HEK293 (cell line): ENCODE measurements around the gene IL11.

ENCODE experiments used
- CTCF ChIP-seq: fragments of 450-650 bp; formaldehyde crosslinking; IDR thresholded peaks from 2 replicates; pipeline ENCODE4 v1.5.1; 2016; ENCODE audit warnings: missing biosample characterization, missing genetic modification characterization
- WT1 ChIP-seq: fragments of 450-650 bp; formaldehyde crosslinking; IDR thresholded peaks from 2 replicates; pipeline ENCODE4 v1.5.1; 2016; ENCODE audit warnings: missing biosample characterization, missing genetic modification characterization
- ZNF239 ChIP-seq: fragments of 450-650 bp; formaldehyde crosslinking; IDR thresholded peaks from 2 replicates; pipeline ENCODE4 v1.5.1; 2016; ENCODE audit warnings: missing biosample characterization, missing genetic modification characterization
- ZNF274 ChIP-seq, 2 experiments: fragments of 200-500 bp in 1 of 2; fragments of 450-650 bp in 1 of 2; sonication (Bioruptor generic) in 1 of 2; formaldehyde crosslinking in 1 of 2; IDR thresholded peaks; 2 replicates each; pipeline versions ENCODE4 v1.5.1 to v1.6.1; 2014 to 2016; ENCODE audit warnings: borderline replicate concordance in 1 of 2, inconsistent platforms in 1 of 2, low read length in 1 of 2, missing biosample characterization in 1 of 2, missing genetic modification characterization in 1 of 2
- ZNF530 ChIP-seq: fragments of 450-650 bp; formaldehyde crosslinking; IDR thresholded peaks from 2 replicates; pipeline ENCODE4 v1.5.1; 2016; ENCODE audit warnings: low read depth, missing biosample characterization, missing genetic modification characterization
- ZNF621 ChIP-seq: fragments of 450-650 bp; formaldehyde crosslinking; IDR thresholded peaks from 2 replicates; pipeline ENCODE4 v1.5.1; 2017; ENCODE audit warnings: missing biosample characterization, missing genetic modification characterization
- ZNF707 ChIP-seq: fragments of 450-650 bp; formaldehyde crosslinking; IDR thresholded peaks from 2 replicates; pipeline ENCODE4 v1.5.1; 2016; ENCODE audit warnings: missing biosample characterization, missing genetic modification characterization
- ZNF747 ChIP-seq: fragments of 450-650 bp; formaldehyde crosslinking; IDR thresholded peaks from 2 replicates; pipeline ENCODE4 v1.5.1; 2016; ENCODE audit warnings: missing biosample characterization, missing genetic modification characterization
- TF ChIP-seq, protein P1 (sequence below): fragments of 450-650 bp; formaldehyde crosslinking; IDR thresholded peaks from 2 replicates; pipeline ENCODE4 v1.5.1; 2016; ENCODE audit warnings: missing biosample characterization, missing genetic modification characterization

- no peak for TF ChIP-seq ZNF621 (tag by site-specific recombination)
- no peak for TF ChIP-seq CTCF (tag by site-specific recombination)
- TF ChIP-seq, protein P1, sequence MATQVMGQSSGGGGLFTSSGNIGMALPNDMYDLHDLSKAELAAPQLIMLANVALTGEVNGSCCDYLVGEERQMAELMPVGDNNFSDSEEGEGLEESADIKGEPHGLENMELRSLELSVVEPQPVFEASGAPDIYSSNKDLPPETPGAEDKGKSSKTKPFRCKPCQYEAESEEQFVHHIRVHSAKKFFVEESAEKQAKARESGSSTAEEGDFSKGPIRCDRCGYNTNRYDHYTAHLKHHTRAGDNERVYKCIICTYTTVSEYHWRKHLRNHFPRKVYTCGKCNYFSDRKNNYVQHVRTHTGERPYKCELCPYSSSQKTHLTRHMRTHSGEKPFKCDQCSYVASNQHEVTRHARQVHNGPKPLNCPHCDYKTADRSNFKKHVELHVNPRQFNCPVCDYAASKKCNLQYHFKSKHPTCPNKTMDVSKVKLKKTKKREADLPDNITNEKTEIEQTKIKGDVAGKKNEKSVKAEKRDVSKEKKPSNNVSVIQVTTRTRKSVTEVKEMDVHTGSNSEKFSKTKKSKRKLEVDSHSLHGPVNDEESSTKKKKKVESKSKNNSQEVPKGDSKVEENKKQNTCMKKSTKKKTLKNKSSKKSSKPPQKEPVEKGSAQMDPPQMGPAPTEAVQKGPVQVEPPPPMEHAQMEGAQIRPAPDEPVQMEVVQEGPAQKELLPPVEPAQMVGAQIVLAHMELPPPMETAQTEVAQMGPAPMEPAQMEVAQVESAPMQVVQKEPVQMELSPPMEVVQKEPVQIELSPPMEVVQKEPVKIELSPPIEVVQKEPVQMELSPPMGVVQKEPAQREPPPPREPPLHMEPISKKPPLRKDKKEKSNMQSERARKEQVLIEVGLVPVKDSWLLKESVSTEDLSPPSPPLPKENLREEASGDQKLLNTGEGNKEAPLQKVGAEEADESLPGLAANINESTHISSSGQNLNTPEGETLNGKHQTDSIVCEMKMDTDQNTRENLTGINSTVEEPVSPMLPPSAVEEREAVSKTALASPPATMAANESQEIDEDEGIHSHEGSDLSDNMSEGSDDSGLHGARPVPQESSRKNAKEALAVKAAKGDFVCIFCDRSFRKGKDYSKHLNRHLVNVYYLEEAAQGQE (tag by site-specific recombination), result no peak
- TF ChIP-seq ZNF239 (tag by site-specific recombination), result no peak
- TF ChIP-seq ZNF707 (tag by site-specific recombination), result no peak
- TF ChIP-seq ZNF747, result no peak
- no peak for TF ChIP-seq WT1 (tag by site-specific recombination)
- no peak for TF ChIP-seq ZNF530 (tag by site-specific recombination)
- no peak for TF ChIP-seq ZNF274 (IDR thresholded peaks at IDR 0.05; ENCODE audit: low read length)
- TF ChIP-seq ZNF274 (tag by site-specific recombination; IDR thresholded peaks at IDR 0.05; ENCODE audit: borderline replicate concordance), result no peak
Observed at GRCh38 chr19:55353356-55353802, 16.9 kb downstream of the IL11 start.
